HL-60 (cell line): ENCODE measurements around the gene SOX8.

Experiments used
- DNase-seq, 2 experiments: peaks; one replicate each; pipeline ENCODE4 v3.0.0-alpha.2; 2010 to 2020; ENCODE audit warnings: low read depth in 1 of 2, low spot score in 1 of 2
- H3K27ac ChIP-seq: fragments of 250-450 bp; sonication (Bioruptor Pico); replicated peaks from 2 replicates; pipeline ENCODE4 v1.5.1; 2020; ENCODE audit warnings: mild to moderate bottlenecking, moderate library complexity
- H3K27me3 ChIP-seq: fragments of 250-450 bp; sonication (Bioruptor Pico); 2 replicates; pipeline ENCODE4 v1.5.1; 2021; ENCODE audit warnings: mild to moderate bottlenecking, moderate library complexity; ENCODE audit not compliant: insufficient read depth, poor library complexity, severe bottlenecking
- H3K4me3 ChIP-seq: replicated peaks from 2 replicates; pipeline ENCODE4 v1.5.1; 2011; ENCODE audit warnings: mild to moderate bottlenecking, control low read depth, low read length; ENCODE audit not compliant: insufficient read depth
- CTCF ChIP-seq: IDR thresholded peaks from one replicate; pipeline ENCODE4 v1.5.1; 2011; ENCODE audit warnings: low read length, control low read depth, inconsistent platforms; ENCODE audit not compliant: insufficient read depth
- GABPA ChIP-seq: IDR thresholded peaks from 2 replicates; pipeline ENCODE4 v1.6.1; 2012; ENCODE audit warnings: low read depth
- POLR2AphosphoS5 ChIP-seq: IDR thresholded peaks from 2 replicates; pipeline ENCODE4 v1.6.1; 2012; ENCODE audit warnings: low read depth
- REST ChIP-seq: IDR thresholded peaks from 2 replicates; pipeline ENCODE4 v1.6.1; 2012; ENCODE audit warnings: low read depth; ENCODE audit not compliant: insufficient replicate concordance
- SPI1 ChIP-seq: IDR thresholded peaks from 2 replicates; pipeline ENCODE4 v1.6.1; 2012; ENCODE audit warnings: low read depth, mild to moderate bottlenecking, borderline replicate concordance

SOX8 gene

GRCh38 chr16:984736-985636 lies 3.4 kb downstream of the SOX8 start:
- TF ChIP-seq POLR2AphosphoS5 (no peak), GABPA (no peak), REST (no peak), CTCF (no peak), SPI1 (no peak)
- Histone ChIP-seq H3K27me3 (peaks cover 27% of the 10 kb centered on the region), H3K4me3 (no peak overlapping the region), H3K27ac (no peak overlapping the region)
- no peak for DNase-seq

GRCh38 chr16:985646-986400 lies 4.3 kb downstream of the SOX8 start:
- DNase-seq = no peak
- H3K27me3 ChIP-seq = peaks cover 21% of the 10 kb centered on the region
- H3K27ac ChIP-seq = no peak overlapping the region
- TF ChIP-seq POLR2AphosphoS5 = no peak
- no peak for TF ChIP-seq SPI1
- no peak for TF ChIP-seq REST
- no peak for TF ChIP-seq CTCF
- no peak overlapping the region for H3K4me3 ChIP-seq

GRCh38 chr16:986411-986810 lies 4.8 kb downstream of the SOX8 start:
- no peak for TF ChIP-seq CTCF
- TF ChIP-seq SPI1 = no peak
- TF ChIP-seq GABPA = no peak
- no peak for TF ChIP-seq POLR2AphosphoS5
- TF ChIP-seq REST = no peak
- Histone ChIP-seq H3K27me3 (peaks cover 17% of the 10 kb centered on the region), H3K4me3 (no peak overlapping the region), H3K27ac (no peak overlapping the region)
- DNase-seq = no peak
